ENCODE measurements around the gene POLR2A.

Gene POLR2A

DNA sequence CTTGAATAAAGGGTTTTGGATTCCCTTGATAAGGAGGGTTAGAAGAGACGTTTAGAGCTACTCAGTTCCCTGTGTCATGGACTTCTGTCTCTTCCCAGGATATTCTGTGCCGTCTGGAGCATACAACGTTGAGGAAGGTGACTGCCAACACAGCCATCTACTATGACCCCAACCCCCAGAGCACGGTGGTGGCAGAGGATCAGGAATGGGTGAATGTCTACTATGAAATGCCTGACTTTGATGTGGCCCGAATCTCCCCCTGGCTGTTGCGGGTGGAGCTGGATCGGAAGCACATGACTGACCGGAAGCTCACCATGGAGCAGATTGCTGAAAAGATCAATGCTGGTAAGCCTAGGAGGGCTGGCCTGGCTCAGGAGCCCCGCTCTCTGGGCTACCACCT lies 24.7 kb downstream of the POLR2A start:
- DNase-seq, result no peak

DNA sequence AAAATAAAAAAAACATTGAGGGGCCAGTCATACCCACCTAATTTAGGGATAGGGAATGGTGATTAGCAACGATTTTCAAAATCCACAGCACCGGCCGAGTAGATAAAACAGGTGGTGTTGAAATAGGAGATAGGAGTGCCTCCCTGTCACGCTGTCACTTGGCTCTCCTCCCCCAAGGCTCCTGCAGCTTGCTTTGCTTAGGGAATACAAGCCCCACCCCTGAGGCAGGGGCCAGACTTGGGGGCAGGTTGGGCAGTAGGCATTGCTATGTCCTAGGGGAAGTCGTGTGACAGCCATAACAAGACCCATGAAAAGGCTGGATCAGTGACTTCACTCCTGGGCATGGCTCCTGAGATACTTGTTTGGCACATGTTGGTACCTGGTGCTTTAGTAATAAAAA lies 25.8 kb downstream of the POLR2A start:
- no peak for DNase-seq

DNA sequence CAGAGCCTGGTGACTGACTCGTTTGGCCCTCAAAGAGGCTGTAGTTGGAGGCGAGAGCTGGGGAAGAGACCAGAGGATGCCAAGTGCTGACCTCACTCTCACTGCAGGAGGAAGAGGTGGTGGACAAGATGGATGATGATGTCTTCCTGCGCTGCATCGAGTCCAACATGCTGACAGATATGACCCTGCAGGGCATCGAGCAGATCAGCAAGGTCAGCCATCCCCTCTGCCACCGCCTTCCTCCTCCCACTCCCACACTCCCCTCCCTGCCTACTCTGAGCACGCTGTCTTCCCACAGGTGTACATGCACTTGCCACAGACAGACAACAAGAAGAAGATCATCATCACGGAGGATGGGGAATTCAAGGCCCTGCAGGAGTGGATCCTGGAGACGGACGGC lies 26.9 kb downstream of the POLR2A start:
- no peak for DNase-seq

DNA sequence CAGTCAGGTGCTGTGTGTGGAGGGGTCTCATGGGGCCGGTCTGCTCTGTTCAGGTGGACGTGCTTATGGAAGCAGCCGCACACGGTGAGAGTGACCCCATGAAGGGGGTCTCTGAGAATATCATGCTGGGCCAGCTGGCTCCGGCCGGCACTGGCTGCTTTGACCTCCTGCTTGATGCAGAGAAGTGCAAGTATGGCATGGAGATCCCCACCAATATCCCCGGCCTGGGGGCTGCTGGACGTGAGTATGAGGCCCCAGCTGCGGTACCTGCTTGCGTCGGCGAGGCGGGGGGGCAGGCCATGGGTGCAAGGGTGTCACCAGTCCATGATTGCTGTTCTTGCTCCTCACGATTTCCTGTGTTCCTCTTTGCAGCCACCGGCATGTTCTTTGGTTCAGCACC lies 27.9 kb downstream of the POLR2A start:
- no peak for DNase-seq

DNA sequence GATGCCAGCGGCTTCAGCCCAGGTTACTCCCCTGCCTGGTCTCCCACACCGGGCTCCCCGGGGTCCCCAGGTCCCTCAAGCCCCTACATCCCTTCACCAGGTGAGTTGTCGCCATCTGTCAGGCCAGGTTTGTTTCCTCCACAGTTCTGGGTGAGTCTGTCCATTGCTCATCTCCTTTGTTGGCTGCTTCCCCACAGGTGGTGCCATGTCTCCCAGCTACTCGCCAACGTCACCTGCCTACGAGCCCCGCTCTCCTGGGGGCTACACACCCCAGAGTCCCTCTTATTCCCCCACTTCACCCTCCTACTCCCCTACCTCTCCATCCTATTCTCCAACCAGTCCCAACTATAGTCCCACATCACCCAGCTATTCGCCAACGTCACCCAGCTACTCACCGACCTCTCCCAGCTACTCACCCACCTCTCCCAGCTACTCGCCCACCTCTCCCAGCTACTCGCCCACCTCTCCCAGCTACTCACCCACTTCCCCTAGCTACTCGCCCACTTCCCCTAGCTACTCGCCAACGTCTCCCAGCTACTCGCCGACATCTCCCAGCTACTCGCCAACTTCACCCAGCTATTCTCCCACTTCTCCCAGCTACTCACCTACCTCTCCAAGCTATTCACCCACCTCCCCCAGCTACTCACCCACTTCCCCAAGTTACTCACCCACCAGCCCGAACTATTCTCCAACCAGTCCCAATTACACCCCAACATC lies 28.8 kb downstream of the POLR2A start:
- no peak for DNase-seq

DNA sequence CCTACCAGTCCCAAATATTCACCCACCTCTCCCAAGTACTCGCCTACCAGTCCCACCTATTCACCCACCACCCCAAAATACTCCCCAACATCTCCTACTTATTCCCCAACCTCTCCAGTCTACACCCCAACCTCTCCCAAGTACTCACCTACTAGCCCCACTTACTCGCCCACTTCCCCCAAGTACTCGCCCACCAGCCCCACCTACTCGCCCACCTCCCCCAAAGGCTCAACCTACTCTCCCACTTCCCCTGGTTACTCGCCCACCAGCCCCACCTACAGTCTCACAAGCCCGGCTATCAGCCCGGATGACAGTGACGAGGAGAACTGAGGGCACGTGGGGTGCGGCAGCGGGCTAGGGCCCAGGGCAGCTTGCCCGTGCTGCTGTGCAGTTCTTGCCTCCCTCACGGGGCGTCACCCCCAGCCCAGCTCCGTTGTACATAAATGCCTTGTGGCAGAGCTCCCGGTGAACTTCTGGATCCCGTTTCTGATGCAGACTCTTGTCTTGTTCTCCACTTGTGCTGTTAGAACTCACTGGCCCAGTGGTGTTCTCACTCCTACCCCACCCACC lies 29.8 kb downstream of the POLR2A start:
- no peak for DNase-seq

DNA sequence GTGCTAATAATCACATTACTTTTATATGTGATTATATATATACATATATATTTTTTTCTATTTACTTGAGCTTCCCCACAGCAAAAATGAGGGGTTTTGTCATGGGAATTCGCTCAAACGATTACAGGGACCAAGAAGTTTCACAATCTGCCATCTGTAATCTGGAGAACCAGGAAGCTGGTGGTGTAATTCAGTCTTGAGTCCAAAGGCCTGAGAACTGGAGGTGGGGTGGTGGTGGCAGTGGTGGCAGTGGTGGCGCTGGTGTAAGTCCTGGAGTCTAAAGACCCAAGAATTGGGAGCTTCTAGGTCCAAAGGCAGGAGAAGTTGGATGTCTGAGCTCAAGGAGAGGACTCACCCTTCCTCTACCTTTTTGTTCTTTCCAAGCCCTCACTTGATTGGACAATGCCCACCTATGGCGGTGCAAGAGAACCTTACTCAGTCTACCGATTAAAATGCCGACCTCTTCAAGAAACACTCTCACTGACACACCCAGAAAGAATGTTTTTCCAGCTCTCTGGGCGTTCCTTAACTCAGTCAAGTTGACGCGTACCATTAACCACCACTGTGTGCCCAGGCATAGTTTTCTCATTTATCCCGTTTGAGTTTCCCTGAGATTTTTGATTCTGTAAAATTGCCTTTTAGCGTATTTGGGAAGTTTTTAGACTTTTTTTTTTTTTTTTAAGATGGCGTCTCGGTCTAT lies 31.9 kb downstream of the POLR2A start:
- no peak for DNase-seq

DNA sequence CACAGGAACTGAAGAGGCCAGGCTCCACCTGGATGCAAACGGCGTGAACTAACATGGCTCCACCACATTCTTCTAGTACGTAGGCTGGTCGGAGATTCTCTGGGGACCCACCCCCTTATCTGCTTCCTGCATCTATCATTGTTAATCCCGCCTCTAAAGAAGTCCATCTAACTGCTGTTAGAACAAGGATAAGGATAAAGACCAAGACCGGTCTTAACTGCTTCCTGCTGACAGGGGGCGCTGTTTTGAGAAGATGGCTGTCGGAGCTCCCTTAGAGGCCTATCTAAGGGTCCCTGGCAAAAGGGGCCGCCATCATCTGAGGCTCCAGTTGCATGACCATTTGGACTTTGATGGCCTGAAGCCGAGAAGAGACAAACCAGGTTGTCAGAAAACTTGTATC lies 38.9 kb downstream of the POLR2A start:
- no peak for DNase-seq

DNA sequence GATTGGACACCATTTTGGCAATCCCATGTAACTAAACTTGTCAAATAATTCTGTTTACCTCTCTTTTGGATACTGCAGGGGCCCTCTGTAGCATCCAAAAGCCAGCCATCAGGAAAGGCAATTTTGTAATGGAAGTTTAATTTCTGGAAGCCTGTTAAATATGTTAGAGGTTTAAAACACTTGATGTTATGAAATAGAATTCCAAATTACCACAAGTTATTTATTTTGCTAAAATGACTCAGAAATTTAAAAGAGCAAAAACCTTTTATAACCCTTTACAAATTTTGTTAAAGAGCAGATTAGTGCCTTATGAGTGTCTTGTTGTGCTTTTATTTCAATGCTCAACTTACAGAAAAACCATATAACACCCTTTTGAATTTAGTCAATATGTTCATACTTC lies 44.7 kb downstream of the POLR2A start:
- DNase-seq, result no peak

DNA sequence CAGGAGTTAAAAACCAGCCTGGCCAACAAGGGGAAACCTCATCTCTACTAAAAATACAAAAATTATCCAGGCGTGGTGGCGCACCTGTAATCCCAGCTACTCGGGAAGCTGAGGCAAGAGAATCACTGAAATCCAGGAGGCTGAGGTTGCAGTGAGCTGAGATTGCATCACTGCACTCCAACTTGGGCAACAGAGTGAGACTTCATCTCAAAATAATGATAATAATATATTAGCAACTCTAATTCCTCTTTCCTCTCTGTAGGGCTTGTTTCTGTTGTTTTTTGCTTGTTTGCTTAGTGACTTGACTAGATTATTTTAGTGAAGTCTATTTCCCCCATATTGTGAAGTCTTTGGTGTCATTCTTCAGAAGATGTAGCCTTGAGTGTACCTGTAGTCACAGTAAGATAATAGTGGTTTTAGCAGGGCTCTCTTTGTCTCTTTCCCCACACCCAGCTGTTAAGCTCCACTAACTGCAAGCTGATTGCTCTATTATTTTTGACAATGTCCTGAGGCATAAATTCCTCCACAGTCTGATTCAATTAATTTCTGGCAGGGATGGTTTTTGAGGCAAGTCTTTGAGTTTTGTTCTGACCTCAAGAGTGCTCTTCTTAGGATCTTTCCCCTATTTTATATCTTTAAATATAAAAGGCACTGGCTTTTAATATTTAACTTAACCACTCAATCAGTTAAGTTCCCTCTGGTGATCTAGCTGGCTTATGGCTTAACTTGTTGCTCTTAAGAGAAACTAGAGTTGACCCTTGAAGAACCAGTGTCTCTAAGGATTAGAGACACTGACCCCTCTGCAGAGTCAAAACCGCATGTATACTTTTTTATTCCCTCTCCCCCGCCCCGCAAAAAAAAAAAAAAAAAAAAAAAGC lies 46.1 kb downstream of the POLR2A start:
- no peak for DNase-seq

DNA sequence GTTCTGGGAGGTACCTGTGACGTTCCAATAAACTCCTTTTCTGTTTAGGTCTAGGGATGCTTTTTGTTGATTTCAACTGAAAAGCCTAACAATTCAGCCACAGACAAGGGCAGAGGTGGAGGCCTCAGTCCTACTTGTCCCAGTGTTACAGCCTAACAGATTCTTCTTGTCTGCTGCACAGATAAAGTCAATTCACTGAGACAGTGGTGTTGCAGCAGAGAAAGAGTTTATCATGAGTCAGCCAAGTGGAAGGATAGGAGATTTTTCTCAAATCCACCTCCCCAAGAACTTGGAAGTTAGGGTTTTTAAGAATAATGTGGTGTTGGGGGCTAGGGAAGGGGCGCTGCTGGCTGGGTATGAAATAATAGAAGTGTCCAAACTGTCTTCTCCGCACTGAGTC lies 53.9 kb downstream of the POLR2A start:
- no peak for DNase-seq

DNA sequence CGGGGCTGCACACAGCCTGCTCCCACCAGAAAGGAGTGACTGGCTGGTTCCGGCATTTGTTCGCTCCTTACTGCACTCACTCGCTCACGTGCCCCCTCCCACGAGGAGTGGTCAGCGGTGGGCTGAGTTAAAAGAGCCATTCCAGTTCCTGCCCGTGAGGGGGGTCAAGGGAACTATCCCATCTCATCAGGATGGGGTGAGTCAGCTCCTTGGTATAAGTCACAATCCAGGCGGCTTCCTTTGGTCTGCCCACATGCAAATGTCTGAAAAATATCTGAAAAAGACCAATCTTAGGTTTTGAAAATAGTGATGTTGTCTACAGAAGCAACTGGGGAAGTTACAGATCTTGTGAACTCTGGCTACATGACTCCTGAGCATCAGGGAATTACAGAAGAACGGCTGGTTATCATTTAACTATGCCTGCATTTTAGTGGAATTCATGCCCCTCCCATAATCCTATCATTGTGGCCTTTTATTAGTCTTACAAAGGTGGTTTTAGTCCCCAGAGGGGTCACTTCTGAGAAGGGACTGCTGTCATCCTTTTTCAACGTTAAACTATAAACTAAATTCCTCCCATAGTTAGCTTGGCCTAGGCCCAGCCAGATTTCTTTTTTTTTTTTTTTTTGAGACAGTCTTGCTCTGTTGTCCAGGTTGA lies 54.9 kb downstream of the POLR2A start:
- DNase-seq, result no peak

DNA sequence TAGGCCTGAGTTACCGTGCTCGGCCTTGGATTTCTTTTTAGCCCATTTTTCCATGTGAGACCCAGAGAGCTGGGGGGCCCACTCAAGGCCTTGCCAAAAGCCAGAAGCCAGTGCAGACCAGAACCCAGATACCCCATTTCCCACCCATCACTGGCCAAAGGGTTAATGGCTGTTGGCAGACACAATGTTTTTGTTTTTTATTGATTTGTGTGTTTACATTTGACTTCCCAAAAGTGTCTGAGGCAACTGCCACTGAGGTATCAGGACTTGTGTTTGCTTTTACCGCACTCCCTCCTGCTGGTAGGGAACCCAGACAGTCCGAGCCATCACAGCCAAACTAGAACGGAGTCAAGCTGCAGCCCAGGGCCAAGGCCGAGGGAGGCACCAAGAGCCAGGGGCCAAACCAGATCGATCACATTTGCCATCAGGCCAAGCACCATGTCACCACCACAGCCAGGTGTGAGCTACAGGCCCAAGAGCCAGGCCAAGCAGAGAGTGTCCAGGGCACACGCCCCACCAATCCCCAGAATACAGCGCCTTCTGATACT lies 57.0 kb downstream of the POLR2A start:
- no peak for DNase-seq

DNA sequence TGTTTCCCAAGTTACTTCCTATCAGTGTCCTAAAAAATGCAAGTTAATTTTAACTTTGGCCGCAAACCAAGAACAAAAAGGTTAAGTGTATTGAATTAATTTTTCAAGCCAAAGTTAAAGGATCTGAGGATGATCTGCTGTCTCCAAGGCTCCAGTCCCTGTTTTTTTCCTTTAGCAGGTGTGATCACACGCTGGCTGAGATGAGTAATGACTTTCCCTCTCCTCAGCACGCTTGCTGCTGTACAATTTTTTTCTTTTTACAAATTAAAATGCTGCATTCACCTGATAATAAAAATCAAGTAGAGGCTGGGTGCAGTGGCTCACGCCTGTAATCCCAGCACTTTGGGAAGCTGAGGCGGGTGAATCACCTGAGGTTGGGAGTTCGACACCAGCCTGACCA lies 60.7 kb downstream of the POLR2A start:
- DNase-seq, result no peak

DNA sequence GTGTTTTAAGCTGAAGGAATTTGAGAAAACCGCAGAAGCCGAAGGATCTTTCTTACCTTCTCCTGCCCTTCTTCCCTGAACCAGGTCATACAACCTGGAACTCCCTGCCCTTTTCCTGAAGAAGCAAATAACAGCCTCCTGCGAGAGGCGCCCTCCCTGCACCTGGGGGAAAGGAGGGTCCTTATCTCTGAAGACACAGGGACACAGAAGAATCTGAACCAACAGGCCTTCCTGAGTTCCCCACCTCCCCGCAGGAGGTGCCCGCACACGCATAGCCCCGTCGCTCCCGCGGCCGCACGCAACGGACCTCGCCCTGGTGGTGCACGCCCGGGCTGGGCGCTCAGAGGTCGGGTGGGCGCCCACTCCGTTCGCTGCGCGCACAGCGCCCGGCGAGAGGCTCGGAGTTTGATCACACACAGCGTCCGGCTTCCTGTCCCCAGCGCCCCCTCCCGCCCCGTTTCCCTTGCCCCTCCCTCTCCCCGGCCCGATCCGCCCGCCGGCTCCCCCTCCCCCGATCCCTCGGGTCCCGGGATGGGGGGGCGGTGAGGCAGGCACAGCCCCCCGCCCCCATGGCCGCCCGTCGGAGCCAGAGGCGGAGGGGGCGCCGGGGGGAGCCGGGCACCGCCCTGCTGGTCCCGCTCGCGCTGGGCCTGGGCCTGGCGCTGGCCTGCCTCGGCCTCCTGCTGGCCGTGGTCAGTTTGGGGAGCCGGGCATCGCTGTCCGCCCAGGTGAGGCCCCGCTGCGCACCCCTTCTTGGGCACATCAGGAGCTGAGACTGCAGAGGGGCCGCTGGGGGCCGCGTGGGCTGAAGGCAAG lies 64.6 kb downstream of the POLR2A start, which contains the start of gene TNFSF12:
Gene TNFSF12 (plus strand): TSS at position 474 of the 816 bp plus-strand sequence. CDS start 96 bp downstream, at position 570.
- DNase-seq, result no peak

Data from AML-193 (cell line).